IPS DF 6.9 (cell line): ENCODE measurements around the gene PRKCD.

Experiments
- DNase-seq: peaks from one replicate; pipeline ENCODE4 v3.0.0-alpha.2; 2013; ENCODE audit warnings: low read depth, low spot score
- H3K27ac ChIP-seq: one replicate; pipeline ENCODE4 v1.5.1; 2013; ENCODE audit warnings: low read length, control low read depth
- H3K27me3 ChIP-seq: 2 replicates; pipeline ENCODE4 v1.6.1; 2013; ENCODE audit warnings: mild to moderate bottlenecking, low read length; ENCODE audit not compliant: control insufficient read depth, insufficient read depth
- H3K36me3 ChIP-seq: 2 replicates; pipeline ENCODE4 v1.6.1; 2013; ENCODE audit warnings: low read length; ENCODE audit not compliant: control insufficient read depth, insufficient read depth
- H3K4me1 ChIP-seq: 2 replicates; pipeline ENCODE4 v1.6.1; 2013; ENCODE audit warnings: low read length; ENCODE audit not compliant: control insufficient read depth, insufficient read depth
- H3K4me3 ChIP-seq: 2 replicates; pipeline ENCODE4 v1.5.1; 2013; ENCODE audit warnings: mild to moderate bottlenecking, low read length
- H3K9me3 ChIP-seq: 2 replicates; pipeline ENCODE4 v1.6.1; 2013; ENCODE audit warnings: low read length, inconsistent platforms; ENCODE audit not compliant: control insufficient read depth, insufficient read depth
- WGBS: extraction: QIAGEN DNeasy Blood & Tissue Kit; methylation state at CpG from one replicate; pipeline ENCODE4 v1.1.7; 2013; ENCODE audit warnings: mixed read lengths, missing lambda C conversion rate; ENCODE audit not compliant: insufficient read length, insufficient coverage; 5-methylcytosine and 5-hydroxymethylcytosine counted together

The PRKCD gene

DNA sequence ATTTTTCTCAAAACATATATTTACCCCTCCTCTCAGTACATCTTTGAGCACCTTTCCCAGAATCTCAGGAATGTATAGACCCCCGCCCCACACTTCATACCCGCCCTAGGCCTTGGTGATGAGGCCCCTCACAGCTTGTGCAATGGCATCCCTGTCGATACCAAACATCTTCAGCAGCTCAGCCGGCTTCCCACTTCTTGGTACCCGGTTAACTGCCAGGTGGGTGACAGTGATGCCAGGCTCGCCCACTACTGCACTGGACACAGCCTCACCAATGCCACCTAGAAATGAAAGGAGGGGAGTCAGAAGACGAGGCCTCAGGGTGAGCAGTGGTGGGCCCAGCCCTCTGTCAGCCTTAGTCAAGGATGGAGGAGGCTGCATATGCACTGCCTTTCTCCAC, 64.6 kb downstream of the PRKCD start:
- H3K27me3 ChIP-seq: no peaks in the 10 kb centered on the region
- no CpG with 5 or more reads among the region's 7 CpGs for WGBS
- H3K27ac ChIP-seq: no peak overlapping the region
- no peak overlapping the region for H3K4me3 ChIP-seq
- H3K36me3 ChIP-seq: peaks cover 70% of the 10 kb centered on the region
- H3K9me3 ChIP-seq: no peaks in the 10 kb centered on the region
- DNase-seq: no peak
- no peaks in the 10 kb centered on the region for H3K4me1 ChIP-seq

DNA sequence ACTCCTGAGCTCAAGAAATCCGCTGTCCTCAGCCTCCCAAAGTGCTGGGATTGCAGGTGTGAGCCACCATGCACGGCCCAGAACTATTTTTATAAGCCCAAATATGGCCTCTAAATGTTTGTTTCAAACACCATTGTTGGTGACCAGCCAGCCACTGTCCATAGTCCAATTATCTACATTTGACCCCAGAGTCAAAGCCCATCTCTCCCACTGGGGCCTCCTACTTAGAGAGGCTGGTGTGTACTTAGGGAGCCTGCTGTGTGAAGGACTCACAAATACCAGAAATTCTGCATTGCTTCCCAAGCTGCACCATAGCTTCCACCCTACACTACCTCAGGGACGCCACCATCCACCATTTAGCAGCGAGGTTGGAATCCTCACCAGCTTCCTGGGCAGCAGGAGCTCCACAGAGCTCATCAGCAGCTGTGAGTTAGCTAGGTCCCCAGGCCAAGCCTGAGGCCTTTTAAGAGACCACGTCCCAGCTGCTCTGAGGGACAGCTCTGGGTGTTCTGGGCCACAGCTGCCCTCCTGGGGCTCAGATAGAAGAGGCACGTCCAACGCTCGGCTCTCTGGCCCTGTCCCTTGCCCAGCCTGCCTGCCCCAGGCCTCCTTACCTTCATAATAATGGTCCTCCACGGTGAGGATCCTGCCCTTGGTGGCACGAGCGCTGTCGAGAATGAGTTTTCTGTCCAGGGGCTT, 65.3 kb downstream of the PRKCD start:
- Histone ChIP-seq H3K4me1 (no peaks in the 10 kb centered on the region), H3K27ac (no peak overlapping the region), H3K36me3 (peaks cover 76% of the 10 kb centered on the region), H3K4me3 (no peak overlapping the region), H3K27me3 (no peaks in the 10 kb centered on the region), H3K9me3 (no peaks in the 10 kb centered on the region)
- whole genome bisulfite sequencing: no CpG with 5 or more reads among the region's 12 CpGs
- DNase-seq: no peak

DNA sequence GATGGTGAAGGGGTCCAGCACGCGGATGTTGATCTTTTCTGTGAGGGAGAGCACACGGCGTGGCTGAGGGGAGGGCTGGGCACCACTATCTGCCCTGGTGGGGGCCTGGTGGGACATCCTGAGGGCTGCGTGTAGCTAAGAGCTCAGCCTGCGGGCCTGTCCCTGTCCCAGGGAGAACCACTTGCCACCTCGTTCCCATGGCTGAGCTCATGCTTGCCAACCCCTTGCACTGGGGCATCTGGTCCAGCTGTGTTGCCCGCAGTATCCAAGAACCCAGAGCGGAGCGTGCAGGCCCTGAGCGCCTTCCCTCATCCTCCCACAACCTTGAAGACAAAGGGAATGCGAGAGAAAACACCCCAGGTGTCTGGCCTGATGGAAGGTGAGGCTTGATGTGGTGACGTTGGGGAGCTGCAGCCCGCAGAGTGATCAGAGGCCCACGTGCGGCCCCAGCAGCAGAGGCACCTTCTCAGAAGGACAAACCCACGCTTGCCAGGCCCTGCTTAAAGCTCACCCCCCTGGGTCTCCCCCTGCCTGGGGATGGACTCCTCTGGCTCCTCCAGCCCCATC, 65.9 kb downstream of the PRKCD start:
- WGBS: no CpG with 5 or more reads among the region's 17 CpGs
- Histone ChIP-seq H3K9me3 (no peaks in the 10 kb centered on the region), H3K27me3 (no peaks in the 10 kb centered on the region), H3K4me1 (no peaks in the 10 kb centered on the region), H3K36me3 (peaks cover 81% of the 10 kb centered on the region), H3K27ac (no peak overlapping the region), H3K4me3 (no peak overlapping the region)
- no peak for DNase-seq

DNA sequence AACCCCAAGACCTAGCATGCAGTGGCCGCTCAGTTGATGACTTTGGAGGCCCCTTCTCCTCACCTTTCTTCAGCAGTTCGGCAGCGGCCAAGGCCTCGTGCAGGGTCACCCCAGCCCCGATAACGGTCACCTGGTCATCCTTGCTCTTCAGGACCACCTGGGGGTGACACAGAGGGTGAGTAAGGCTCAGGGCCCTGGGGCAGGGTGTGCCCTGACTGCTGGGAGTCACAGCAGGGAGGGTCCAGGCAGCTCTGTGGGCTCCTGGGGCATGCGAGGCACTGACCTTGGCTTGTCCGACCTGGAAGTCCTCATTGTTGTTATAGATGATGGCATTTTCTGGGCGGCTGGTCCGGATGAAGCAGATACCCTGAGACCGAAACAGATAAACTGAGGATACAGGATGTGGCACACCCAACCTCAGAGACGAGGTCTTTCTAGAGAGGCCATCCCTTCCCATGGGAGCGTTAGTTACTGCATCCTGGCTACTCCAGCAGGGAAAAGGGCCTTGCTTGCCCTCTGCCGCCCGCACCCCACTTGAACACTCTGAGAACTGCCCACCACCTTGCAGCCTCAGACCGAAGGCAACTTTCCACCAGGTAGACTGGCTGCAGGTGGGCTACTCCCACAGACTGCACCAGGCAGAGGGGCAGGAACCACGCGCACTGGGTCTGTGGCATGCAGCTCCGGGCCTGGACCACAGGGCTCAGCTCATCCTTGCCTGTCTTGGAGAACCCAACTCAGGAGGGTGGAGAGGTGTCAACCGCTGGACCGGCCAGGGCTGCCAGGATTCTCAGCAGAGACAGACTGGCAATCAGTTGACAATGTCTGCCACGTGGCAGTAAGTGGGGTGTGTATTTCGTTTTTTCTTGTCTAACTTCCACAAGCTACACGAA, 67.2 kb downstream of the PRKCD start:
- Histone ChIP-seq H3K36me3 (peaks cover 91% of the 10 kb centered on the region), H3K27ac (no peak overlapping the region)
- no CpG with 5 or more reads among the region's 24 CpGs for WGBS

DNA sequence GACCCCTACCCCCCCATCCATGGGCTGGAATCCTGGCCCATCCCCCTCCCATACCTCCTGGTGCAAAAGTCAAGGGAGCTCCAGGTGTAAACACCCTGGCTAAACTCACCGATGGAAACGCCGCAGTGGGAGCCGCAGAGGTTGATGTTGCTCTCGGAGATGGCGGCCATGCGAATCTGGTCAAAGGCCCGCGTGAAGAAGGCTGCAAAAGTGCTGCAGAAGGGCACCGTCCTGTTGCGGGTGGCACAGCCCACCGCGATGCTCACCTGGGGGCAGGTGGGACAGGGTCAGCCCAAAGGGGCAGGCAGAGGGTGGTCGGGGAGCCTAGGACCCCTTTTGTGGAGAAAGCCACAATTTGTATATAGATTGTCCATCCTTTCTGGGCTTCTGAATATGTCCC, 68.2 kb downstream of the PRKCD start:
- H3K36me3 ChIP-seq: peaks cover 87% of the 10 kb centered on the region
- H3K4me1 ChIP-seq: no peaks in the 10 kb centered on the region
- no peak overlapping the region for H3K27ac ChIP-seq
- no peak overlapping the region for H3K4me3 ChIP-seq
- DNase-seq: no peak
- WGBS: no CpG with 5 or more reads among the region's 14 CpGs
- H3K9me3 ChIP-seq: no peaks in the 10 kb centered on the region
- no peaks in the 10 kb centered on the region for H3K27me3 ChIP-seq

More for the DNA sequence above, 67.2 kb downstream of the PRKCD start:
- no peak overlapping the region for H3K4me3 ChIP-seq
- no peaks in the 10 kb centered on the region for H3K9me3 ChIP-seq
- H3K27me3 ChIP-seq: no peaks in the 10 kb centered on the region
- H3K4me1 ChIP-seq: no peaks in the 10 kb centered on the region
- DNase-seq: no peak

DNA sequence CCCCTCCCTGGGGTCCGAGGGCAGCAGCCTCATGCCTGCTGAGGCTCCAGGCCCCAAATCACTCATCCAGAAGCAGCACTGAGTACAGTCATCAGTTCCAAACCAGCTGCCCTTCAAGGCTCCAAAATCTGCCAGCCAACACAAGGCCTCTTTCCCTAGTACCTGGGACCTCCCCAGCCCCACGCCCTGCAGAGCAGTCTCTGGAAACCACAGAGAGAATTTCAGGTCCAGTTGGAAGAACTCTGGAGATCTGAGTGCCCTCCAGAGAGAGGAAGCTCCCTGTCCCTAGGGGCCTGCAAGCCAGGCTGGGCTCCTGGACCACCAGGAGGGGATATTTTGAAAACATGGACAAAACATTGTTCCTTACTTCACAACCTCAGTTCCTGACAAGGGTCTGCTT, 68.6 kb downstream of the PRKCD start:
- peaks cover 86% of the 10 kb centered on the region for H3K36me3 ChIP-seq
- no peak overlapping the region for H3K4me3 ChIP-seq
- H3K4me1 ChIP-seq: no peaks in the 10 kb centered on the region
- no peak overlapping the region for H3K27ac ChIP-seq
- no peaks in the 10 kb centered on the region for H3K9me3 ChIP-seq
- WGBS: no CpG with 5 or more reads among the region's 2 CpGs
- DNase-seq: no peak
- H3K27me3 ChIP-seq: no peaks in the 10 kb centered on the region

DNA sequence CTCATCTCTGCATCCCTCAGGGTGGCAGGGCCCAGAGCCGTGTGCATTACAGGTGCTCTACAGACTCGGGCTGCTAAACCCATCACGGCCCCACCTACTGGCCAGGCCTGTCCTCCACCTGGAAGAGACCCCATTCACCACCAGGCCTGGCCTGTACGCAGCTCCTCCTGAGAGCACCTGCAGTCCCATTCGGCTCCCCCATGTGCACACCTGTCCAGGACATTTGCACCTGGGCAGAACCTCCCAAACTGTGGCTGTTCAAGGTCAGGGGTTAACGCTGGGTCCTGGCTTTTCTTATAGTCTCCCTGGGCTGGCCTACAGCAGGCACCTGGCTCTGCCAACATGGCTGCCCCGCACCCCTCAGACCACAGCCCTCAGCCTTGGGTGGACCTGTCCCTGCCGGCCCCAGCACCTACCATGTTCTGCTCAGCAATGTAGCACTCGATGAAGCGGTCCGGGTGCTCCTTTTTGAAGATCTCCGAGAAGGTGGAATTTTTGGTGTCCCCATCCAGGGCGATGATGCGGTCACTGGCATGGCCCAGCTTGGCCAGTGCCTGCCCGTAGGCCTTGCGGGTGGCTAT, 69.1 kb downstream of the PRKCD start:
- Histone ChIP-seq H3K4me3 (no peak overlapping the region), H3K27me3 (no peaks in the 10 kb centered on the region), H3K36me3 (peaks cover 84% of the 10 kb centered on the region), H3K4me1 (no peaks in the 10 kb centered on the region), H3K27ac (no peak overlapping the region), H3K9me3 (no peaks in the 10 kb centered on the region)
- DNase-seq: no peak
- no CpG with 5 or more reads among the region's 16 CpGs for WGBS

DNA sequence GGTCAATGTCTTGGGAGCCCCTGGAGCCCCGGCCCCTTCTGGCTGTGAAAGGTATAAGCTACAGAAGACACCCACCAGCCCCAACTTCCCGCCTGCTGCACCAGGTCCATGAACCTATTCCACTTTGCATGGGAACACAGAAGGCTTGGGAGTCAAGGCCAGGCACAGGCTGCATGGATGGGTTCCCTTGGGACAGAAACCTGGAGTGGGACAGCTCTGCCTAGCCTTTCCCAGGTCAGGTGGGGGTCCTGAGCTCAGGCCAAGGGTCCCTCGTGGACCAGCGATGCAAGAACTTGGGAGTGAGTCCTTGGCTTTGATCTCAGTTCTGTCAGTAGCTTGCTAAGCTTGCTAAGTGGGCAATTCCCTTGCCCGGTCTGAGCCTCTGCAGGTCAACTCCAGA, 69.8 kb downstream of the PRKCD start:
- WGBS: no CpG with 5 or more reads among the region's 5 CpGs

DNA sequence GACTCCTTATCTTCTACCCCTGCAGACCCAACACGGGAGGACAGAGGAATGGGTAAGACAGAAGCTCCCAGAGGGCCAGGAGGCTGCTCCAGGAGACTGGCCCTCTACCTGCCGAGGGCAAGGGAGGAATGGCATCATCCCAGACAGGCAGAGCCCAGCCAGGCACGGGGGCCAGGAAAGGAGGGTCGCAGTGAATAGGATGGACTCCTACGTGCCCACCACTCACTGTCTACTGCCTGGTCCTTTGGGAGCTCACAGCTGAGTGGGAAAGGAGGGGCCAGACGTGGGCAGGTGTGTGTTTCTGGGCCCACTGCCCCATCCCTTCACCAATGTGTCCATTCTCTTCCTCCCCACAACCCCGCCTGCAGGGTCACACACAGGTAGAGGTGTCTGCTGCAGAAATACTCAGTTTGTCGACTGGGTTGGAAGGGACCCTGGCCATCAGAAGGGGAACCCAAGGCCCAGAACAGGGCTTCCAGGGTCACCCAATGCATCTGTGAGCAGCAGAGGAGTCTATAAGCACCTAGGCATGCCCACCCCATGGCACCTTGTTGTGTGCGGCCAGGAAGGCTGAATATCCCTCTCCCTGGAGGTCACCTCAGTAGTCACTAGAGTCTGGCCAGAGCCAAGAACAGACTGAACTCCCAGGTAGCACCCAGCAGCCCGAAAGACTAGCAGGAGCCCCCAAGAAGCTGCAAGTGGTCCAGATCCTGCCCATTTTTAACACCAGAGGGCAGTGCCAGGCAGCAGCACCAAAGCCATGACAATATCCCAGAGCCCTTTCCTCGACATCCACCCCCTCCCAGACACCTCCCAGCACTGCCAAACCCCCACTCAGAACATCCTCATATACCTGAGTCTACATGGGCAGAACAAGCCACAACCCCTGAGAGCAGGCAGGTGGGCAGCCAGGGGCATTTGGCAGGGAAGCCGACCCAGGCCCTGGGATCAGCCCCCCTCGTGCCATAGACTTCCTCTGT, 70.8 kb downstream of the PRKCD start:
- no peak overlapping the region for H3K27ac ChIP-seq
- no CpG with 5 or more reads among the region's 13 CpGs for WGBS
- H3K4me3 ChIP-seq: no peak overlapping the region
- no peaks in the 10 kb centered on the region for H3K4me1 ChIP-seq
- no peaks in the 10 kb centered on the region for H3K27me3 ChIP-seq
- H3K36me3 ChIP-seq: peaks cover 82% of the 10 kb centered on the region
- no peaks in the 10 kb centered on the region for H3K9me3 ChIP-seq
- no peak for DNase-seq

More for the DNA sequence above, 69.8 kb downstream of the PRKCD start:
- Histone ChIP-seq H3K4me3 (no peak overlapping the region), H3K27ac (no peak overlapping the region), H3K36me3 (peaks cover 81% of the 10 kb centered on the region), H3K9me3 (no peaks in the 10 kb centered on the region), H3K27me3 (no peaks in the 10 kb centered on the region), H3K4me1 (no peaks in the 10 kb centered on the region)
- no peak for DNase-seq
